Measurements from ENCODE around the gene IRX3. TPM values are rescaled to one million over a fixed set of nuclear protein-coding genes. Genes with fewer than 3 reads are reported as not detected.

Gene IRX3
- total and polyA plus RNA-seq, 2 experiments from 2014 or later: 0.90 to 1.6 TPM

DNA sequence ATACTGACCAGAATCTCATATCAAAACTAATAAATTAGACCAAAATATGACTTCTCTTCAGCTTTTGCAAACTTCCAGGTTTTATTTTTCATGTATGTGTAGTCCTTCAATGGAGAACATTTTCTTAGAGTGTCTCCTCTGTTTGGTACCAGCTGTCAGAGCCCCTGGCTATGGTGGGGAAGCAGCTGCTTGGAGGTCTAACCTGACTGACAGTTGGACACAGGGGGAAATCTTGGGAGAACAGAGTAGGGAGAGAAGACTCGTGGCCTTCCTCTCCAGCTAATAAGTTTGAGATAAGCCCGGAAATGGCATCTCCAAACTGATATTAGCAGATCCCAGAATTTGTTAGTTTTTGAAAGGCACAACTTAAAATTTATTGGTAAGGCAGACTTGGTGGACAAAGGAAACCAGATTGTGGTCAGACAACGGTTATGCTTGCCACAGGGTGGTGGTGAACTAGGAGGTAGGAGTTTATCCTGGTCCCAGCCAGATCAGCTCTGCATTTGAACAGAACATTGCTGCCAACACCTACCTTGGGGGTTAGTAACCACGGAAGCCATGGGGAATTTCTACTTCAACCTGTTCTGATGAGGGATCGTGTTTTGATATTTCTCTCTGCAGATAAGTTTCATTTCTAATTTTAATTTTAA is 39.2 kb upstream of the IRX3 start:
- no peak for ATAC-seq
- no peak overlapping the region for H3K4me3 ChIP-seq
- H3F3A ChIP-seq (replicated peaks; ENCODE audit: low read depth): no peaks in the 10 kb centered on the region
- no peak overlapping the region for H3K27ac ChIP-seq (ENCODE audit: low read depth)
- no peak overlapping the region for H2AFZ ChIP-seq
- H3K4me1 Mint-ChIP-seq: peaks cover 28% of the 10 kb centered on the region
- TF ChIP-seq EZH2 (IDR thresholded peaks at IDR 0.05; ENCODE audit: low read depth, unreplicated experiment) (no peak), ZNF114 (CRISPR knock-in tag; IDR thresholded peaks at IDR 0.05) (no peak), ZNF331 (CRISPR knock-in tag; IDR thresholded peaks at IDR 0.05; ENCODE audit: low read depth) (no peak), JUNB (IDR thresholded peaks at IDR 0.05; ENCODE audit: unreplicated experiment) (no peak), STAT1 (IDR thresholded peaks at IDR 0.05; ENCODE audit: unreplicated experiment) (no peak), CREB1 (CRISPR knock-in tag; IDR thresholded peaks at IDR 0.05; ENCODE audit: low read depth) (no peak), EZH2phosphoT487 (IDR thresholded peaks at IDR 0.05; ENCODE audit: unreplicated experiment) (no peak), CTCF (conservative IDR thresholded peaks at IDR 0.05; ENCODE audit: low read depth in 2 of 2) (no peak), ZNF462 (CRISPR knock-in tag; IDR thresholded peaks at IDR 0.05) (no peak), NANOG (IDR thresholded peaks at IDR 0.05; ENCODE audit: borderline replicate concordance) (no peak)
- TF ChIP-seq, protein P1, sequence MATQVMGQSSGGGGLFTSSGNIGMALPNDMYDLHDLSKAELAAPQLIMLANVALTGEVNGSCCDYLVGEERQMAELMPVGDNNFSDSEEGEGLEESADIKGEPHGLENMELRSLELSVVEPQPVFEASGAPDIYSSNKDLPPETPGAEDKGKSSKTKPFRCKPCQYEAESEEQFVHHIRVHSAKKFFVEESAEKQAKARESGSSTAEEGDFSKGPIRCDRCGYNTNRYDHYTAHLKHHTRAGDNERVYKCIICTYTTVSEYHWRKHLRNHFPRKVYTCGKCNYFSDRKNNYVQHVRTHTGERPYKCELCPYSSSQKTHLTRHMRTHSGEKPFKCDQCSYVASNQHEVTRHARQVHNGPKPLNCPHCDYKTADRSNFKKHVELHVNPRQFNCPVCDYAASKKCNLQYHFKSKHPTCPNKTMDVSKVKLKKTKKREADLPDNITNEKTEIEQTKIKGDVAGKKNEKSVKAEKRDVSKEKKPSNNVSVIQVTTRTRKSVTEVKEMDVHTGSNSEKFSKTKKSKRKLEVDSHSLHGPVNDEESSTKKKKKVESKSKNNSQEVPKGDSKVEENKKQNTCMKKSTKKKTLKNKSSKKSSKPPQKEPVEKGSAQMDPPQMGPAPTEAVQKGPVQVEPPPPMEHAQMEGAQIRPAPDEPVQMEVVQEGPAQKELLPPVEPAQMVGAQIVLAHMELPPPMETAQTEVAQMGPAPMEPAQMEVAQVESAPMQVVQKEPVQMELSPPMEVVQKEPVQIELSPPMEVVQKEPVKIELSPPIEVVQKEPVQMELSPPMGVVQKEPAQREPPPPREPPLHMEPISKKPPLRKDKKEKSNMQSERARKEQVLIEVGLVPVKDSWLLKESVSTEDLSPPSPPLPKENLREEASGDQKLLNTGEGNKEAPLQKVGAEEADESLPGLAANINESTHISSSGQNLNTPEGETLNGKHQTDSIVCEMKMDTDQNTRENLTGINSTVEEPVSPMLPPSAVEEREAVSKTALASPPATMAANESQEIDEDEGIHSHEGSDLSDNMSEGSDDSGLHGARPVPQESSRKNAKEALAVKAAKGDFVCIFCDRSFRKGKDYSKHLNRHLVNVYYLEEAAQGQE (IDR thresholded peaks at IDR 0.05; ENCODE audit: unreplicated experiment): no peak
- TF ChIP-seq, protein P2, sequence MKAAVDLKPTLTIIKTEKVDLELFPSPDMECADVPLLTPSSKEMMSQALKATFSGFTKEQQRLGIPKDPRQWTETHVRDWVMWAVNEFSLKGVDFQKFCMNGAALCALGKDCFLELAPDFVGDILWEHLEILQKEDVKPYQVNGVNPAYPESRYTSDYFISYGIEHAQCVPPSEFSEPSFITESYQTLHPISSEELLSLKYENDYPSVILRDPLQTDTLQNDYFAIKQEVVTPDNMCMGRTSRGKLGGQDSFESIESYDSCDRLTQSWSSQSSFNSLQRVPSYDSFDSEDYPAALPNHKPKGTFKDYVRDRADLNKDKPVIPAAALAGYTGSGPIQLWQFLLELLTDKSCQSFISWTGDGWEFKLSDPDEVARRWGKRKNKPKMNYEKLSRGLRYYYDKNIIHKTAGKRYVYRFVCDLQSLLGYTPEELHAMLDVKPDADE (IDR thresholded peaks at IDR 0.05): no peak
- no peak overlapping the region for H3K4me2 ChIP-seq
- peaks cover 21% of the 10 kb centered on the region for H3K4me1 ChIP-seq (ENCODE audit: insufficient read depth)
- H3K79me2 ChIP-seq (replicated peaks; ENCODE audit: insufficient read depth): no peaks in the 10 kb centered on the region
- no peak for DNase-seq (ENCODE audit: low spot score)
- no peaks in the 10 kb centered on the region for H3K9me2 ChIP-seq (ENCODE audit: insufficient read depth)
- no peak overlapping the region for H3K4me3 Mint-ChIP-seq
- H3K27me3 Mint-ChIP-seq (ENCODE audit: insufficient read depth, low read depth, poor library complexity): peaks cover 17% of the 10 kb centered on the region
- H4K20me1 ChIP-seq (replicated peaks; ENCODE audit: insufficient read depth): no peaks in the 10 kb centered on the region
- H3K27ac Mint-ChIP-seq: no peak overlapping the region
- H3K27me3 ChIP-seq (ENCODE audit: insufficient read depth): no peaks in the 10 kb centered on the region; the same call in 1 of the 2 replicates
- H3K36me3 ChIP-seq (ENCODE audit: insufficient read depth): no peaks in the 10 kb centered on the region
- H3K36me3 Mint-ChIP-seq (ENCODE audit: low read depth): no peaks in the 10 kb centered on the region
- no peaks in the 10 kb centered on the region for H3K9me3 Mint-ChIP-seq

Data from GM23338 (cell line).